Uterus (tissue), 4 donors: ENCODE measurements around the gene MAP3K14. TPM values are rescaled to one million over a fixed set of nuclear protein-coding genes. Genes with fewer than 3 reads are reported as not detected.

Experiments
- DNase-seq, 2 donors: peaks; one replicate each; pipeline ENCODE4 v3.0.0-alpha.2; 2019 to 2020
- H3K27ac ChIP-seq, 2 donors: fragments of 200-600 bp; sonication (generic); 1 replicate in 1 of 2; 2 replicates in 1 of 2; pipeline ENCODE4 v1.5.1; 2016 to 2018
- H3K27me3 ChIP-seq, 2 donors: fragments of 200-600 bp; sonication (generic); one replicate each; pipeline ENCODE4 v1.5.1; 2018 to 2019; ENCODE audit warnings: control low read depth in 1 of 2
- H3K36me3 ChIP-seq, 2 donors: fragments of 200-600 bp; sonication (generic); one replicate each; pipeline ENCODE4 v1.5.1; 2019; ENCODE audit warnings: control low read depth in 1 of 2
- H3K4me1 ChIP-seq, 2 donors: fragments of 200-600 bp; sonication (generic); one replicate each; pipeline ENCODE4 v1.5.1; 2018 to 2019; ENCODE audit warnings: control low read depth in 1 of 2
- H3K4me3 ChIP-seq, 2 donors: fragments of 200-600 bp; sonication (generic); 1 replicate in 1 of 2; 2 replicates in 1 of 2; pipeline ENCODE4 v1.5.1; 2018 to 2019; ENCODE audit warnings: mild to moderate bottlenecking in 1 of 2
- H3K9me3 ChIP-seq, 2 donors: fragments of 200-600 bp; sonication (generic); one replicate each; pipeline ENCODE4 v1.5.1; 2019; ENCODE audit warnings: control low read depth in 1 of 2
- POLR2A ChIP-seq, 2 donors: fragments of 450-650 bp; IDR thresholded peaks; one replicate each; pipeline ENCODE4 v1.6.1; 2016; ENCODE audit warnings: antibody characterized with exemption in 2 of 2, mild to moderate bottlenecking in 1 of 2, moderate library complexity in 1 of 2
- intact Hi-C: fragments of 100-400 bp; cut with DNase I; formaldehyde crosslinking; loops from one replicate; pipeline ENCODE4 v1.15.1; 2023; ENCODE audit warnings: low total_unique reads
- total RNA-seq, 4 donors: library from RNA; depleted of rRNA in 3 of 4; stranded (reverse); fragments of >200 nt in 3 of 4; gene quantifications; one replicate each; pipeline versions ENCODE4 v1.1.0 to v1.2.4, GENCODE V29; 2014 to 2023
- TF ChIP-seq, protein P1 (sequence below), 4 experiments: fragments of 200-600 bp in 2 of 4; fragments of 450-650 bp in 2 of 4; sonication (generic) in 2 of 4; IDR thresholded peaks; one replicate each; pipeline ENCODE4 v1.5.1; 2016 to 2019; ENCODE audit warnings: antibody characterized with exemption in 4 of 4, mild to moderate bottlenecking in 2 of 4, moderate library complexity in 1 of 4
- donor health status: DM: yes; HTN: yes; CAD: no.

The MAP3K14 gene
- total RNA-seq, 4 donors from 2014 or later: 1.0 to 22.1 (median 4.9) TPM

DNA sequence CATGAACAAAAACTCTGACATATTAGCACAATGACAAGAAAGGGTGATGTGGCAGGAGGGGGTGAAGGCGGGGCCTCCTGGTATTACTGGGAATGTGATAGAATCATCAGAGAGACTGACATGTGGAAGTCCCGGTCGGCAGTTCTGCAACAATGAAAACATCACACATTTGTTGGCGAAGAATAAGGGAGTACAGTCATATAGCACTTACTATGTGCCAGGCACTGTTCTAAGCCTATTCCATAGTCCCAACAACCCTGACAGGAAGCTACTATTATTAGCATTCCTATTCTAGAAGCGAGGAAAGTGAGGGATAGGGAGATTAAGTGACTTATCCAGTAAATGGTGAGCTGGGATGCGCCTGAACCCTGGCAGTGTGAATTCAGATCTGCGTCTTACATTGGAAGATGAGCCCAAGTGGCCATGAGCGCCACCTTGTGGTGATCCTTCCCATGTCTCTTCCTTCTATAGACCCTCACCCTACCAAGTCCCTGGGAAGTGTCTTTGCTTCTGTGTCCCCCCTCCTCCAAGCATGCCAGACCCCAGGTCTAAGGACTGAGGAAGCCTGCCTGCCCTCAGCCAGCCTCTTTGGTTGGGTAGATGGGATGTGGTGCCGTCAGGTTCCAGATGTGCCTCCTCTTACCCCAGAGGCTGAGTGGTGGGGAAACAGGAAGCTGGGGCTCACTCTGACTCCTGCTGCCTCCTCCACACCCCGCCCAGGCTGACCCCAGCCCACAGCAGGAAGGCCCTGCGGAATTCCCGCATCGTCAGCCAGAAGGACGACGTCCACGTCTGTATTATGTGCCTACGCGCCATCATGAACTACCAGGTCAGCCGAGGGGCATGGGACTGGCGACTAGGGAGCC lies 81.2 kb downstream of the MAP3K14 start:
- intact Hi-C loops: no loop called here
- Histone ChIP-seq H3K27ac (no peak overlapping the region), H3K4me3 (no peak overlapping the region), H3K4me1 (no peaks in the 10 kb centered on the region), H3K36me3 (no peaks in the 10 kb centered on the region), H3K27me3 (peaks cover under 1 to 5% of the 10 kb centered on the region in 2 donors), H3K9me3 (no peaks in the 10 kb centered on the region)
- TF ChIP-seq POLR2A (IDR thresholded peaks at IDR 0.05): no peak
- TF ChIP-seq, protein P1, sequence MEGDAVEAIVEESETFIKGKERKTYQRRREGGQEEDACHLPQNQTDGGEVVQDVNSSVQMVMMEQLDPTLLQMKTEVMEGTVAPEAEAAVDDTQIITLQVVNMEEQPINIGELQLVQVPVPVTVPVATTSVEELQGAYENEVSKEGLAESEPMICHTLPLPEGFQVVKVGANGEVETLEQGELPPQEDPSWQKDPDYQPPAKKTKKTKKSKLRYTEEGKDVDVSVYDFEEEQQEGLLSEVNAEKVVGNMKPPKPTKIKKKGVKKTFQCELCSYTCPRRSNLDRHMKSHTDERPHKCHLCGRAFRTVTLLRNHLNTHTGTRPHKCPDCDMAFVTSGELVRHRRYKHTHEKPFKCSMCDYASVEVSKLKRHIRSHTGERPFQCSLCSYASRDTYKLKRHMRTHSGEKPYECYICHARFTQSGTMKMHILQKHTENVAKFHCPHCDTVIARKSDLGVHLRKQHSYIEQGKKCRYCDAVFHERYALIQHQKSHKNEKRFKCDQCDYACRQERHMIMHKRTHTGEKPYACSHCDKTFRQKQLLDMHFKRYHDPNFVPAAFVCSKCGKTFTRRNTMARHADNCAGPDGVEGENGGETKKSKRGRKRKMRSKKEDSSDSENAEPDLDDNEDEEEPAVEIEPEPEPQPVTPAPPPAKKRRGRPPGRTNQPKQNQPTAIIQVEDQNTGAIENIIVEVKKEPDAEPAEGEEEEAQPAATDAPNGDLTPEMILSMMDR (IDR thresholded peaks at IDR 0.05): peak; percentile 56 to 70 (median 64)
- DNase-seq: peak; percentile 68 to 70

DNA sequence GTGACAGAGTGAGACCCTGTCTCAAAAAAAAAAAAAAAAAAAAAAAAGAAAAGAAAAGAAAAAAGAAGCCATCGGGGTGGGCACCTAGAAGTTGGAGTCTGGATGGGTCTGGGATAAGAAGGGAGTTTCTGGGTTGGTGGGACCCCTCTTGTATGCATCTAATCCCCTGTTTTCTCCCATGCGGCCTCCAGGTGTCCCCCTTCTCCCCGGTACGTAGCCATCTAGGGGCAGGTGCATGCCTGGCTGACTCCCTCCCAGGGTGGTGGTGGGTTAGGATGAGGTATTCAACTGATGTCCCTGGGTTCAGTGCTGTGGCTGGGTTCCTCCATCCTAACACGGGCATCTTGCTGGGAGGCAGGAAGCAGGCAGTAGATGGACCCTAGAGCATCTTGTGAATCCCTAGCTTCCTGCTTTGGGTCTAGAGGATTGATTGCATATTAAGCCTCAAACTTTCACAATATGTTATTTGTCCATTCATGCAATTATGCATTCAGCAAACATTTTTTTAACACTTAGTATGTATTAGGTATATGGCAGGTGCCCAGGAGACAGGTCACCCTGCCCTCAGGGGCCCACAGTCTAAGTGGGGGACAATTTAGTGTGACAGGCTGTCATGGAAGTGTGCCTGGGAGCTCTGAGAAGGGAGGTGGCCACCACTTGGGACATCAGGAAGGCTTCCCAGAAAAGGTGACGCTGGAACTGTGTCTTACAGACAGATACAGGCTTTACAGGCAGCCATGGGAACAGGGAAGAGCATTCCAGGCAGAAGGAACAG lies 82.0 kb downstream of the MAP3K14 start:
- Histone ChIP-seq H3K4me3 (no peak overlapping the region), H3K27me3 (no peaks in the 10 kb centered on the region), H3K9me3 (no peaks in the 10 kb centered on the region), H3K36me3 (no peaks in the 10 kb centered on the region), H3K4me1 (no peaks in the 10 kb centered on the region), H3K27ac (no peak overlapping the region)
- no peak for TF ChIP-seq POLR2A (IDR thresholded peaks at IDR 0.05)
- TF ChIP-seq, protein P1 (IDR thresholded peaks at IDR 0.05): no peak
- DNase-seq: no peak
- intact Hi-C loops: no loop called here

DNA sequence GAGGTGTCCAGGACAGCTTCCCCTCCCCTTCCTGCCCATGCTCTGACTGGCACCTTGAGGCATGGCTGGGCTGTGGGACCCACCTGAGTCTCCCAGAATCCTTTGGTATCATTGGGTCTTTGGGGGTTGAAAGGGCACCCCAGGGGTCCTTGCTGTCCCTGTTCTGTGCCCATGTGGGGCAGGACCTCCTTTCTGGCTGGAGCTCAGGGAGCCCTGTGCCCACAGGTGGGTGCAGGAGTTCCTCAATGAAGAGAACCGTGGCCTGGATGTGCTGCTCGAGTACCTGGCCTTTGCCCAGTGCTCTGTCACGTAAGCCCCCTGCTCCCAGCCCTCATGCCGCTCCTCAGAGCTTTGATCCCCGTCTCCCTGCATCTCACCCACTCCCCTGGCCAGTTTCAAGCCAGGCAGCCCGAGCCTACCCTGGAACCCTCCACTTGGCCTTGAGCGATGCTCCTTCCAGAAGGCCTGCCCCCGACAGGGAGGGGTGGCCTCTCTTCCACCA lies 83.3 kb downstream of the MAP3K14 start:
- no peak for DNase-seq
- TF ChIP-seq POLR2A (IDR thresholded peaks at IDR 0.05): no peak
- TF ChIP-seq, protein P1 (IDR thresholded peaks at IDR 0.05): no peak
- Histone ChIP-seq H3K27ac (no peak overlapping the region), H3K4me1 (no peaks in the 10 kb centered on the region), H3K4me3 (no peak overlapping the region), H3K27me3 (no peaks in the 10 kb centered on the region), H3K9me3 (no peaks in the 10 kb centered on the region), H3K36me3 (no peaks in the 10 kb centered on the region)
- intact Hi-C loops: no loop called here

DNA sequence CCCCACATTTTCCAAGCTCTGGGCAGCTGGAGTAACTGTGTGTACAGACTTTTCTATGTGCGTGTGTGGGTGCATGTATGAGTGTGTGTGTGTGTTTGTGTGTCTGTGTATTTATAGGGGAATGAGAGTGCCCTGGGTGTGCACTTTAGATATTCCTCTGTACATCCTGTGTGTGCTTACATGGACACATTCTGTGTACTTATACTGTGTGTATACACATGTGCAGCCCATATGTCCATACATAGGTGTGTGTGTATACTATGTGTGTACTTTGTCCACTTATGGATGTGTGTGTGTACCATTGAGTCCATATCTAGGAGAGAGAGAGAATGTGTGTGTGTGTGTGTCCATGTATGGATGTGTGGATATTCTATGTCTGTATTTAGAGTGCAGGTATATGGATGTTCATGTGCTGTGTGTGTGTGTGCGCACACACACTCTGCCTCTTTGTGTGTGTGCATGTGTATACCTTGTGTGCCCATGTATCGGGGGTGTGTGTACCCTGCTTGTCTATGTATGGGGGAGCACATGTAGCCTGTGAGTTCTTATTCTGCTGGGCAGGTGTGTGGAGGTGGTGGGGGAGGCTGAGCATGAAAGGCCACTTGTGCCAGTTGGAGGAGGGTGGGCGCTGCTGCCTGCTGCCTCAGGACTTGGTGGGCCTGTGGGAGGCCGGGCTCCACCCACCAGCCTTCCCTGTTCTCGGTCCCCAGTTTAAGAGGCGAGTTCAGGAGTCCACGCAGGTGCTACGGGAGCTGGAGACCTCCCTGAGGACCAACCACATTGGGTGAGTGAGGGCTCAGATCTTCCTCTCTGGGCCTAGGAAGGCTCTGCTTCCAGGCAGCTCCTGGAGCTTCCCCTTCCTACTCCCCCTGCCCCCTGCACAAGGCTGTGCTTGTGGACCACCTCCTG lies 84.1 kb downstream of the MAP3K14 start:
- Histone ChIP-seq H3K4me1 (no peaks in the 10 kb centered on the region), H3K27me3 (no peaks in the 10 kb centered on the region), H3K36me3 (no peaks in the 10 kb centered on the region), H3K4me3 (no peak overlapping the region), H3K27ac (no peak overlapping the region), H3K9me3 (no peaks in the 10 kb centered on the region)
- intact Hi-C loops: no loop called here
- no peak for TF ChIP-seq POLR2A (IDR thresholded peaks at IDR 0.05)
- TF ChIP-seq, protein P1 (IDR thresholded peaks at IDR 0.05): no peak
- DNase-seq: no peak
